22Rv1 (cell line): Measurements from ENCODE around the gene CPLX1.
A peak's percentile ranks its signal among the peaks of the same experiment; 100 is the strongest.

Experiments used
- H3K27ac ChIP-seq: fragments of 450-650 bp; 2 replicates; pipeline ENCODE4 v1.5.1; 2017
- ZFX ChIP-seq: fragments of 450-650 bp; IDR thresholded peaks from 2 replicates; pipeline ENCODE4 v1.6.1; 2017; ENCODE audit warnings: antibody characterized with exemption, borderline replicate concordance
- TF ChIP-seq, protein P1 (sequence below): fragments of 450-650 bp; IDR thresholded peaks from 2 replicates; pipeline ENCODE4 v1.5.1; 2017; ENCODE audit warnings: mild to moderate bottlenecking

CPLX1 gene

DNA sequence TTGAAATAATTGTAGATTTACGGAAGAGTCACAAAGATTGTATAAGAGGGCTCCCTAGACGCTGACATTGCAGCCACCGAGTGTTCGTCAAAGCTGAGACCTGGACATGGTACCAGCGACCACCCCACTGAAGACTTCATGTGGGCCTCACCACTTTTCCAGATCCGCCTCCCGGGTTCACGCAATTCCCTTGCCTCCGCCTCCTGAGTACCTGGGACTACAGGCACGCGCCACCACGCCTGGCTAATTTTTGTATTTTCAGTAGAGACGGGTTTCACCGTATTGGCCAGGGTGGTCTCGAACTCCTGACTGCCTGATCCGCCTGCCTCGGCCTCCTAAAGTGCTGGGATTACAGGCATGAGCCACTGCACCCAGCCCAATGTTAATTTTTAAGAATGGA is 29.7 kb downstream of the CPLX1 start:
- TF ChIP-seq, protein P1, sequence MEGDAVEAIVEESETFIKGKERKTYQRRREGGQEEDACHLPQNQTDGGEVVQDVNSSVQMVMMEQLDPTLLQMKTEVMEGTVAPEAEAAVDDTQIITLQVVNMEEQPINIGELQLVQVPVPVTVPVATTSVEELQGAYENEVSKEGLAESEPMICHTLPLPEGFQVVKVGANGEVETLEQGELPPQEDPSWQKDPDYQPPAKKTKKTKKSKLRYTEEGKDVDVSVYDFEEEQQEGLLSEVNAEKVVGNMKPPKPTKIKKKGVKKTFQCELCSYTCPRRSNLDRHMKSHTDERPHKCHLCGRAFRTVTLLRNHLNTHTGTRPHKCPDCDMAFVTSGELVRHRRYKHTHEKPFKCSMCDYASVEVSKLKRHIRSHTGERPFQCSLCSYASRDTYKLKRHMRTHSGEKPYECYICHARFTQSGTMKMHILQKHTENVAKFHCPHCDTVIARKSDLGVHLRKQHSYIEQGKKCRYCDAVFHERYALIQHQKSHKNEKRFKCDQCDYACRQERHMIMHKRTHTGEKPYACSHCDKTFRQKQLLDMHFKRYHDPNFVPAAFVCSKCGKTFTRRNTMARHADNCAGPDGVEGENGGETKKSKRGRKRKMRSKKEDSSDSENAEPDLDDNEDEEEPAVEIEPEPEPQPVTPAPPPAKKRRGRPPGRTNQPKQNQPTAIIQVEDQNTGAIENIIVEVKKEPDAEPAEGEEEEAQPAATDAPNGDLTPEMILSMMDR, result no peak
- no peak for TF ChIP-seq ZFX
- H3K27ac ChIP-seq, result no peak overlapping the region

DNA sequence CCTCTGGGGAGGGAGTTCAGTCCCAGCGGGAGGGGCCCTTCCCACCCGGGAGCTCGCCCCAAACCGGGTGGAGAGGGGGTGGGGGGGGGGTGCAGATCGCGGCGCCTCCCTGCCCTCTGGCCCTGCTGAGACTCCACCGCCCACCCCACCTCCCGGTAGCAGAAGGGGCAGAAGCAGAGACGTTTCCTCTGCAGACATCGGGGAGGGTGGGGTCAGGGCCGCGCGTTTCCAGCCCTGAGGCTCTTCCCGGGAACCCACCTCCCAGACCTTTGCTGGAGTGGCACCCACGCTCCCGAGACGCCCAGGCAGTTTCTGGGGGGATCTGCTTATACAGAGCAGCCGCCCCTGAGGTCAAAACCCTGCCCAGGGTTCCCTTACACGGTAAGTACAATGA is 30.2 kb downstream of the CPLX1 start:
- H3K27ac ChIP-seq, result no peak overlapping the region
- TF ChIP-seq, protein P1, result no peak
- no peak for TF ChIP-seq ZFX

DNA sequence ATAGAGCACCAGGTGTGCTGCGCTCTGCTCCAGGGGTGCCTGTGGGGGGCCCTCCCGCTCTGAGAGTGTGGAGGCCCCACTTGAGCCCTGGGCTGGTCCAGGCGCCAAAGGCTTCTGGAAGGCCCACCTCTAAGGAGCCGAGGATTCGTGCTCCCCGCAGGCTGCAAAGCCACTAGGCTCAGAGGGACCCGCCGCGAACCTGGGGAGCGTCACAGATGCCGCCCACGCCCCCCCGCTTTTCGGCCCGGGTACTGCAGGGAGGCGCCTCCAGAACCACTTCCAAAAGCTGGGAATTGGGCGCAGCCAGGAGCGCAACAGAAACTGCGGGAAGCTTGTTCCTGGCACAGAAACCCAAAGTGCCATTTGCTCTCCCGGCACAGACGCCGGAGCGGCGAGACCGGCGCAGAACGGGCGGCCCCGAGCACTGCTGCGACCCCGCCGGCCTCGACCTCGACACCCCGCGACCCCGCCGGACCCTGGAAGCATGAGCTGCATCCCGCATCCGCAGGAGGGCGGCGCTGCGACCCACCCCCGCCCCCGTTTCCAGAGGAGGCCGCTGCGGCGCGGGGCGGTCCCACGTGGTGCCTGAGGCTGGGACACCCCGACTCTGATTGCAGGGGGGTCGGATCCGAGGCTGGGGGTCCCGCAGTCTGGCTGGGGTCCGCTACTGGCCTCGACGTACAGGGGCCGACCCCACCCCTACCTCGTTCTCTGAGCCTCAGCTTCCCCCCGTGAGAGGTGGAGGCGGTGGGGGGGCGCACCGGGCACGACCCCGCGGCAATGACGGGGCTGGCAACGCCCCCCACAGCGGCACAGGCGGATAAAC is 30.8 kb downstream of the CPLX1 start:
- no peak overlapping the region for H3K27ac ChIP-seq
- no peak for TF ChIP-seq ZFX
- TF ChIP-seq, protein P1, result no peak

DNA sequence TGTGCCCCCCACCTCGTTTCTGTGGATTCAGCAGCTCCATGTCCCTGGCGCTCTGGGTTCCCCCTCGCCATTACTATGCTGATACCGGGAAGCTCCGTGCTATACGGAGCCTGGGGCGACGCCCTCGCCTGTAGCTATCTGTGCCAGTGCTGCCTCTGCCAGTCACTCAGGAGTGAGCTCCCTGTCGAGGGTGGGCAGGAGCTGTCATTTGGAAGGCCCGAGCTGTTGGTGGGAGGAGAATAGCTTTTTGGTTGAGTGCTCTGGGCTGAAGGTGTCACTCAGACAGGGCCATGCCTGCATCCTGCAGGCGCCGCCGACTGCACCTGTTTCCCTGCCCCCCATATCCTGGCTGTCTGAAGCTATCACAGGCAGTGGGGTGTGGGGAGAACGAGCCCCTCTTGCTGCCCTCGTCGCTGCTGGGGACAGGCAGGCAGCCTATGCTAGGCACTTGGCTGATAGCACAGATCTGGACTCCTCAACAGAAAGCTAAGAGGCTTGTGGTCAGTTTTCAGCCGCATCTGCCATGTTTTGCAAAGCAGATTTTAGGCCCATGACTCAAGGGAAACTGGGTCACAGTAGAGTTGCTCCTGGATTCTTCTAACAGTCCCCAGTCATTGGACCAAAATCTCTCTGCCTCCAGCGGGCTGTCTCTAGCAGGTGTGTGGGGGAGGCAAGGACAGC is 31.8 kb downstream of the CPLX1 start:
- H3K27ac ChIP-seq, result no peak overlapping the region

DNA sequence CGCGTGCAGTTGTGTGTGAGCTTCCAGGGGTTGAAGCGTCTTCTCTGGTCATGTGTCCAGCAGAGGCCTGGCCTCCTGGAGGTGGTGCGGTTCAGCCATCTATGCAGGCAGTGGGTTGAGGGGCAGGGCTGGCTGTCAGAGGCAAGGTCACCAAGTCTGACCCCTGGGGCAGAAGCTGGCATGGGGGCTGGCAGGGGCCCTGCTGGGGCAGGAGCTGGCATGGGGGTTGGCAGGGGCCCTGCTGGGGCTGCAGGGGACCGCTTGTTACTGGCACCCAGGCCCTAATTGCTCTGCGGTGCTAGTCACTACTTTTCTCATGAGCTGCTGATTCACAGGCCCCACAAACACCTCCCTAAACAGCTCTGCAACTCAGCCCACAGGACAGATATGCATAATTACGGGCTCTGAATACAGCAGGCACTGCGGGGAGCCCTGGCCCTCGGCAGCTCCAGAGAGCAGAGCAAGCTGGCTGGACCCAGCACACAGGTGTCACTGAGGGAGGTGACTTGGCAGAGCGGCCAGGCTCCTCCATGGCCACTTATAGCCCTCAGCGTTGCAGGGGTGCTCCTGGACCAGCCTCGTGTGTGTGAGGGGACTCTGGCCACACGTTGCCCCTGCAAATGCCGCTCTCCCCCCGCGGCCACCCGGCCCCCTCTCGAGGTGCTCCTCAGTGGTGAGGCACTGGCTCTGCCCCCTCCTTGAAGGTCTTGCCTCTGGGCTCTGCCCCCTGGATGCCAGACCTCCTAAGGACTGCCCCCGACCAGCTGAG is 32.7 kb downstream of the CPLX1 start:
- TF ChIP-seq ZFX, result no peak
- TF ChIP-seq, protein P1, result no peak
- H3K27ac ChIP-seq, result peak overlapping the region; percentile 72

More for the DNA sequence above, 31.8 kb downstream of the CPLX1 start:
- TF ChIP-seq ZFX, result no peak
- TF ChIP-seq, protein P1, result no peak

DNA sequence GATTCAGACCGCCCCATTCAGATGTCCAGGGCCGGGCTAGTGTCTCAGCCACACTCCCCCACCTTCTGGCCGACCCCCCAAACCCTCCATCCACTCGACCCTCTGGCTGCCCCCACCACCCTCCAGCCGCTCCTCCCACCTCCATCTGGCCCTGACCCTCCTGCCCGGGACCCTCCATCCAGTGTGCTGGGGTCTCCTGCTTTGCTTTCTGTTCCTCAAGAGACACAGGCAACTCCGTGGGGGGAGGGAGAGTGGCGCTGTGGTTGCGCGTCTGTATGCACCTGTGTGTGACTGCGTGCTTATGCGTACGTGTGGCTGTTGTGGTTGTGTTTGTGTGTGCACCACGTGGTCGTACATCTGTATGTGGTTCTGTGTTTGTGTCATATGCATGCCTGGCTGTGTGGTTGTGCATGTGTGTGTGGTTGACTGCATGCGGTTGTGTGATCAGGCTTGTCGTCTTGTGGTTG is 33.3 kb downstream of the CPLX1 start:
- no peak for TF ChIP-seq ZFX
- TF ChIP-seq, protein P1, result peak; percentile 35; the same call in 1 of the 2 replicates
- peak overlapping the region; percentile 72 for H3K27ac ChIP-seq
